KMS-11 (cell line): ENCODE data around the gene FHIT.

Source experiments
- H2AFZ ChIP-seq: fragments of 200-600 bp; sonication (generic); 2 replicates; pipeline ENCODE4 v1.6.1; 2016; ENCODE audit warnings: antibody characterized with exemption, mixed run types, low read depth
- H3K27ac ChIP-seq: fragments of 200-600 bp; sonication (generic); 2 replicates; pipeline ENCODE4 v1.6.1; 2016; ENCODE audit warnings: mild to moderate bottlenecking, mixed run types
- H3K27me3 ChIP-seq: fragments of 200-600 bp; sonication (generic); 2 replicates; pipeline ENCODE4 v1.6.1; 2017; ENCODE audit warnings: mild to moderate bottlenecking, low read depth, mixed run types, moderate library complexity; ENCODE audit not compliant: insufficient read depth
- H3K36me3 ChIP-seq: fragments of 200-600 bp; sonication (generic); 2 replicates; pipeline ENCODE4 v1.6.1; 2017; ENCODE audit warnings: mild to moderate bottlenecking, mixed run types; ENCODE audit not compliant: insufficient read depth
- H3K4me1 ChIP-seq: fragments of 200-600 bp; sonication (generic); 2 replicates; pipeline ENCODE4 v1.6.1; 2016; ENCODE audit warnings: mild to moderate bottlenecking, low read depth, mixed run types; ENCODE audit not compliant: poor library complexity, severe bottlenecking
- H3K4me2 ChIP-seq: fragments of 200-600 bp; sonication (generic); 2 replicates; pipeline ENCODE4 v1.7.0; 2016; ENCODE audit warnings: mild to moderate bottlenecking, mixed run types
- H3K4me3 ChIP-seq: fragments of 200-600 bp; sonication (generic); IDR thresholded peaks from 2 replicates; pipeline ENCODE4 v1.6.1; 2017; ENCODE audit warnings: low read depth, low read length, mixed read lengths; ENCODE audit not compliant: insufficient read depth
- H3K79me2 ChIP-seq: fragments of 200-600 bp; sonication (generic); 2 replicates; pipeline ENCODE4 v1.6.1; 2016; ENCODE audit warnings: low read depth, mixed run types; ENCODE audit not compliant: insufficient read depth
- H3K9ac ChIP-seq: fragments of 200-600 bp; sonication (generic); 2 replicates; pipeline ENCODE4 v1.6.1; 2016; ENCODE audit warnings: mild to moderate bottlenecking, mixed run types
- H4K20me1 ChIP-seq: fragments of 200-600 bp; sonication (generic); 2 replicates; pipeline ENCODE4 v1.6.1; 2016; ENCODE audit warnings: mild to moderate bottlenecking, mixed run types; ENCODE audit not compliant: insufficient read depth
- CTCF ChIP-seq: fragments of 200-600 bp; sonication (generic); conservative IDR thresholded peaks from 2 replicates; pipeline ENCODE4 v1.6.1; 2017; ENCODE audit warnings: low read depth, mild to moderate bottlenecking, antibody characterized with exemption, low read length, moderate library complexity, mixed read lengths

Gene FHIT

GRCh38 chr3:60629816-60630215 lies 621.4 kb downstream of the FHIT start:
- no peak for TF ChIP-seq CTCF
- no peak overlapping the region for H3K9ac ChIP-seq
- H3K4me2 ChIP-seq: no peak overlapping the region
- no peak overlapping the region for H2AFZ ChIP-seq
- no peaks in the 10 kb centered on the region for H3K36me3 ChIP-seq
- no peaks in the 10 kb centered on the region for H3K4me1 ChIP-seq
- H3K79me2 ChIP-seq: no peaks in the 10 kb centered on the region
- no peak overlapping the region for H3K4me3 ChIP-seq
- no peak overlapping the region for H3K27ac ChIP-seq
- no peaks in the 10 kb centered on the region for H3K27me3 ChIP-seq
- no peaks in the 10 kb centered on the region for H4K20me1 ChIP-seq

DNA sequence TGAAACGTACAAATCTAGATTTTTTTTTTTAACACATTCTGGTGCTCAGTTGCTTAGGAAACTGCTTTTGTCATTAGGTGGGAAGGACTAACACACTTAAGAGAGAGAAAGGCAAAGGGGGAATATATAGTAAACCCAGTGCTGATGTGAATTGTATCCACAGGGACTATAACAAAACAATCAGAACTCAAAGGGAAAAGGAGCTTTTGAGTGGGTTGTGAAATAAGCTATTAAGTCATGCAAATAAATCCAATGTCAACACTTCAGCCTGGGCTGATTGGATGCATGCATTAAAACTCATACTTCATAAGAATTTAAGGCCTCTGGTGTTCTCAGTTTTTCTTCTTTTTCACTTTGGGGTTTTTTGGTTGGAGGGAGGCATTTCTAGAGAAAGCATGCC lies 628.9 kb downstream of the FHIT start:
- Histone ChIP-seq H3K27me3 (no peaks in the 10 kb centered on the region), H3K4me1 (no peaks in the 10 kb centered on the region), H3K9ac (no peak overlapping the region), H4K20me1 (no peaks in the 10 kb centered on the region), H3K4me3 (no peak overlapping the region), H3K79me2 (no peaks in the 10 kb centered on the region), H3K36me3 (no peaks in the 10 kb centered on the region), H3K27ac (no peak overlapping the region), H3K4me2 (no peak overlapping the region), H2AFZ (no peak overlapping the region)
- TF ChIP-seq CTCF: no peak

- H2AFZ ChIP-seq: no peak overlapping the region
- no peak overlapping the region for H3K9ac ChIP-seq
- H3K4me3 ChIP-seq: no peak overlapping the region
- H3K36me3 ChIP-seq: no peaks in the 10 kb centered on the region
- no peaks in the 10 kb centered on the region for H4K20me1 ChIP-seq
- no peaks in the 10 kb centered on the region for H3K79me2 ChIP-seq
- H3K4me1 ChIP-seq: no peaks in the 10 kb centered on the region
- no peaks in the 10 kb centered on the region for H3K27me3 ChIP-seq
- no peak for TF ChIP-seq CTCF
- H3K27ac ChIP-seq: no peak overlapping the region
- H3K4me2 ChIP-seq: no peak overlapping the region
These were observed 634.1 kb downstream of the FHIT start for GRCh38 chr3:60617188-60617587.

DNA sequence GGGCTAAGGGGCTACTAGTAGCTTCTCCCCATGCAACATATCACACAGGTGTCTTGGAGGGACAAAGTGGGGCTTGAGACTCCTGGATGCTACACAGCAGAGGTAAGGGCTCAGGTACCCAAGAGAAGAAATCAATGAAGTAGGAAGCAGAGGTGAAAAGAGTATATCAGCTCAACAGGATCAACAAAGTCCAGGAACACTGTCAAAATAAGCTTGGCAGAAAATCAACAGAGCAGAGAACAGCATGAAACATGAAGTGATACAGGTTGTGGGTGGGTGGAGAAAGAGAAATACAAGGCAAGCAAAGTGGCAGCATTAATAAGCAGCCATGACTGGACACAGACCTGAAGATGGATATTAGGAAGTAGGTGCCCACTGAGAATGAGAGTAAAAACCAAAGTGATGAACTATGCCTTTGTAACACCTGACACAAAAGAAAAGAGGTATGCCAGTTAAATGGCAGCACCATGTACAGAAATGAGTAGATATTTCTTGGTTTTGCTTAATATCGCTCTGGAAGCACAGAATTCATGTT lies 637.4 kb downstream of the FHIT start:
- H3K27ac ChIP-seq: no peak overlapping the region
- no peak overlapping the region for H3K4me2 ChIP-seq
- H4K20me1 ChIP-seq: no peaks in the 10 kb centered on the region
- H2AFZ ChIP-seq: no peak overlapping the region
- H3K79me2 ChIP-seq: no peaks in the 10 kb centered on the region
- H3K4me3 ChIP-seq: no peak overlapping the region
- no peaks in the 10 kb centered on the region for H3K4me1 ChIP-seq
- H3K9ac ChIP-seq: no peak overlapping the region
- H3K27me3 ChIP-seq: no peaks in the 10 kb centered on the region
- H3K36me3 ChIP-seq: no peaks in the 10 kb centered on the region
- TF ChIP-seq CTCF: no peak
